HepG2 (cell line): Measurements from ENCODE around the gene ZBTB44. TPM values are rescaled to one million over a fixed set of nuclear protein-coding genes. Genes with fewer than 3 reads are reported as not detected.

ENCODE experiments used
- ATAC-seq: fragments of 200-7000 bp; cut with Tn5 transposase; 3 replicates; pipeline ENCODE4 v1.9.1; 2020; ENCODE audit warnings: mild to moderate bottlenecking, moderate library complexity
- BruUV-seq: library from RNA; stranded (reverse); fragments of 400-500 nt; replicated peaks from 2 replicates; lab custom pipeline; 2021; lab: Mats Ljungman, UMichigan
- CTCF ChIA-PET: fragments of 300-600 bp; formaldehyde crosslinking; extraction: SDS; loops from one replicate; lab custom pipeline; 2021; ENCODE audit warnings: low total read pairs, inconsistent platforms, low intra/inter-chr PET ratio; lab: Yijun Ruan, JAX
- POLR2A ChIA-PET: fragments of 350-600 bp; sonication (Branson Sonifier 250); formaldehyde crosslinking; loops from one replicate; lab custom pipeline; 2020; ENCODE audit warnings: antibody characterized with exemption, inconsistent platforms; lab: Yijun Ruan, JAX
- DNase-seq: peaks from one replicate; pipeline ENCODE4 v3.0.0-alpha.2; 2015; ENCODE audit warnings: low spot score
- FAIRE-seq: peaks from 3 replicates; lab custom pipeline; 2011; peaks lifted over from hg19 to GRCh38; lab: Jason Lieb, UNC
- H2AFZ ChIP-seq: one replicate; pipeline ENCODE4 v1.6.1; 2011; ENCODE audit warnings: low read length, inconsistent platforms
- H3K27ac ChIP-seq: fragments of 300-600 bp; 3 replicates; pipeline ENCODE4 v1.8.0; 2011; ENCODE audit warnings: mixed run types, mild to moderate bottlenecking, mixed read lengths, low read length, inconsistent platforms; ENCODE audit not compliant: insufficient read depth; ENCODE audit errors: extremely low read length
- H3K27me3 ChIP-seq, 2 experiments: fragments of 200-600 bp in 1 of 2; 2 replicates in 1 of 2; 3 replicates in 1 of 2; pipeline versions ENCODE4 v1.6.0 to v1.8.0; 2011; ENCODE audit warnings: low read length in 2 of 2, mild to moderate bottlenecking in 2 of 2, moderate library complexity in 2 of 2, inconsistent platforms in 1 of 2; ENCODE audit not compliant: insufficient read depth in 2 of 2, control insufficient read depth in 1 of 2
- H3K36me3 ChIP-seq, 2 experiments: fragments of 200-600 bp in 1 of 2; replicated peaks in 1 of 2; 2 replicates in 1 of 2; 3 replicates in 1 of 2; pipeline versions ENCODE4 v1.5.1 to v1.8.0; 2011; ENCODE audit warnings: low read length in 2 of 2, inconsistent platforms in 1 of 2; ENCODE audit not compliant: insufficient read depth in 2 of 2, control insufficient read depth in 1 of 2
- H3K4me1 ChIP-seq: 2 replicates; pipeline ENCODE4 v1.5.1; 2012; ENCODE audit warnings: low read length, inconsistent platforms; ENCODE audit not compliant: insufficient read depth
- H3K4me2 ChIP-seq: 2 replicates; pipeline ENCODE4 v1.6.0; 2011; ENCODE audit warnings: low read depth, low read length, inconsistent platforms
- H3K4me3 ChIP-seq, 3 experiments: fragments of 200-600 bp in 1 of 3; sonication (generic), shearing (Covaris generic) in 1 of 3; replicated peaks in 1 of 3; 2 replicates each; pipeline ENCODE4 v1.5.1; 2011 to 2016; ENCODE audit warnings: low read length in 3 of 3, inconsistent platforms in 2 of 3, low read depth in 2 of 3, mild to moderate bottlenecking in 2 of 3, control low read depth in 1 of 3, mixed read lengths in 1 of 3; ENCODE audit not compliant: insufficient read depth in 1 of 3
- H3K79me2 ChIP-seq: one replicate; pipeline ENCODE4 v1.6.1; 2011; ENCODE audit warnings: low read length, inconsistent platforms; ENCODE audit not compliant: insufficient read depth
- H3K9ac ChIP-seq: 2 replicates; pipeline ENCODE4 v1.6.0; 2011; ENCODE audit warnings: mild to moderate bottlenecking, low read depth, low read length, inconsistent platforms; ENCODE audit not compliant: insufficient read depth
- H3K9me3 ChIP-seq: 2 replicates; pipeline ENCODE4 v1.5.1; 2012; ENCODE audit warnings: mild to moderate bottlenecking, low read length
- H4K20me1 ChIP-seq: 2 replicates; pipeline ENCODE4 v1.6.0; 2011; ENCODE audit warnings: inconsistent platforms, mild to moderate bottlenecking, low read length, moderate library complexity; ENCODE audit not compliant: insufficient read depth
- IKZF4 ChIP-seq: sonication (generic); formaldehyde crosslinking; IDR thresholded peaks from 2 replicates; pipeline ENCODE4 v1.5.1; 2020; ENCODE audit warnings: borderline replicate concordance, mild to moderate bottlenecking, low read depth, missing genetic modification reagents; ENCODE audit errors: not compliant biosample characterization
- RFXAP ChIP-seq: sonication (generic); formaldehyde crosslinking; IDR thresholded peaks from 2 replicates; pipeline ENCODE4 v1.4.0; 2020; ENCODE audit warnings: missing genetic modification reagents, borderline replicate concordance
- SRSF9 ChIP-seq: fragments of 200-400 bp; formaldehyde crosslinking; IDR thresholded peaks from 2 replicates; pipeline ENCODE4 v1.6.1; 2018; ENCODE audit warnings: borderline replicate concordance, mild to moderate bottlenecking, low read depth, low read length; ENCODE audit not compliant: insufficient read depth, poor library complexity, severe bottlenecking
- ZNF224 ChIP-seq: sonication (generic); formaldehyde crosslinking; IDR thresholded peaks from 2 replicates; pipeline ENCODE4 v1.5.0; 2020; ENCODE audit warnings: mild to moderate bottlenecking, missing genetic modification reagents
- ZNF616 ChIP-seq: sonication (generic); formaldehyde crosslinking; IDR thresholded peaks from 2 replicates; pipeline ENCODE4 v1.5.0; 2020; ENCODE audit warnings: low read depth, mild to moderate bottlenecking, missing genetic modification reagents
- ZNF644 ChIP-seq: IDR thresholded peaks from 2 replicates; pipeline ENCODE4 v1.6.1; 2016; ENCODE audit warnings: low read depth
- ZNF784 ChIP-seq: sonication (generic); formaldehyde crosslinking; IDR thresholded peaks from 2 replicates; pipeline ENCODE4 v1.5.1; 2020; ENCODE audit warnings: missing genetic modification reagents, mild to moderate bottlenecking, borderline replicate concordance
- in situ Hi-C: cut with HindIII; loops from 2 replicates; pipeline ENCODE4 v1.10.0; 2017; ENCODE audit warnings: low pct_unique_long_range_greater_than_20kb; ENCODE audit not compliant: extremely low pct_ligation_motif_present
- intact Hi-C: fragments of 100-400 bp; cut with micrococcal nuclease; formaldehyde crosslinking; loops from one replicate; pipeline ENCODE4 v1.10.0; 2022; ENCODE audit not compliant: unreplicated experiment
- polyA plus RNA-seq, 8 experiments: library from polyadenylated mRNA; depleted of rRNA in 3 of 8; stranded (reverse) in 7 of 8; unstranded in 1 of 8; fragments of >200 nt; fragmentation: Illumina TruSeq in 4 of 8; extraction: Trizol in 4 of 8; gene quantifications; 2 replicates each; pipeline versions ENCODE4 v1.2.1 to v1.2.3, GENCODE V29; 2011 to 2016; ENCODE audit warnings: low read depth in 4 of 8, missing spikeins in 1 of 8, mixed read lengths in 1 of 8; ENCODE audit not compliant: insufficient read depth in 1 of 8
- total RNA-seq, 5 experiments: library from RNA; depleted of rRNA; stranded (reverse); fragments of >200 nt; fragmentation: Illumina TruSeq; extraction: Trizol; gene quantifications; 2 replicates each; pipeline ENCODE4 v1.2.3, GENCODE V29; 2016; ENCODE audit warnings: low read depth in 1 of 5
- TF ChIP-seq, protein P1 (sequence below): sonication (generic); formaldehyde crosslinking; IDR thresholded peaks from 2 replicates; pipeline ENCODE4 v1.4.0; 2020; ENCODE audit warnings: missing genetic modification reagents

ZBTB44 gene
- total and polyA plus RNA-seq, 2 of the 13 experiments (the other 11 are each of a cell fraction or from before 2014, with no cell fraction given): 22.8 to 23.6 TPM

- TF ChIP-seq, protein P1, sequence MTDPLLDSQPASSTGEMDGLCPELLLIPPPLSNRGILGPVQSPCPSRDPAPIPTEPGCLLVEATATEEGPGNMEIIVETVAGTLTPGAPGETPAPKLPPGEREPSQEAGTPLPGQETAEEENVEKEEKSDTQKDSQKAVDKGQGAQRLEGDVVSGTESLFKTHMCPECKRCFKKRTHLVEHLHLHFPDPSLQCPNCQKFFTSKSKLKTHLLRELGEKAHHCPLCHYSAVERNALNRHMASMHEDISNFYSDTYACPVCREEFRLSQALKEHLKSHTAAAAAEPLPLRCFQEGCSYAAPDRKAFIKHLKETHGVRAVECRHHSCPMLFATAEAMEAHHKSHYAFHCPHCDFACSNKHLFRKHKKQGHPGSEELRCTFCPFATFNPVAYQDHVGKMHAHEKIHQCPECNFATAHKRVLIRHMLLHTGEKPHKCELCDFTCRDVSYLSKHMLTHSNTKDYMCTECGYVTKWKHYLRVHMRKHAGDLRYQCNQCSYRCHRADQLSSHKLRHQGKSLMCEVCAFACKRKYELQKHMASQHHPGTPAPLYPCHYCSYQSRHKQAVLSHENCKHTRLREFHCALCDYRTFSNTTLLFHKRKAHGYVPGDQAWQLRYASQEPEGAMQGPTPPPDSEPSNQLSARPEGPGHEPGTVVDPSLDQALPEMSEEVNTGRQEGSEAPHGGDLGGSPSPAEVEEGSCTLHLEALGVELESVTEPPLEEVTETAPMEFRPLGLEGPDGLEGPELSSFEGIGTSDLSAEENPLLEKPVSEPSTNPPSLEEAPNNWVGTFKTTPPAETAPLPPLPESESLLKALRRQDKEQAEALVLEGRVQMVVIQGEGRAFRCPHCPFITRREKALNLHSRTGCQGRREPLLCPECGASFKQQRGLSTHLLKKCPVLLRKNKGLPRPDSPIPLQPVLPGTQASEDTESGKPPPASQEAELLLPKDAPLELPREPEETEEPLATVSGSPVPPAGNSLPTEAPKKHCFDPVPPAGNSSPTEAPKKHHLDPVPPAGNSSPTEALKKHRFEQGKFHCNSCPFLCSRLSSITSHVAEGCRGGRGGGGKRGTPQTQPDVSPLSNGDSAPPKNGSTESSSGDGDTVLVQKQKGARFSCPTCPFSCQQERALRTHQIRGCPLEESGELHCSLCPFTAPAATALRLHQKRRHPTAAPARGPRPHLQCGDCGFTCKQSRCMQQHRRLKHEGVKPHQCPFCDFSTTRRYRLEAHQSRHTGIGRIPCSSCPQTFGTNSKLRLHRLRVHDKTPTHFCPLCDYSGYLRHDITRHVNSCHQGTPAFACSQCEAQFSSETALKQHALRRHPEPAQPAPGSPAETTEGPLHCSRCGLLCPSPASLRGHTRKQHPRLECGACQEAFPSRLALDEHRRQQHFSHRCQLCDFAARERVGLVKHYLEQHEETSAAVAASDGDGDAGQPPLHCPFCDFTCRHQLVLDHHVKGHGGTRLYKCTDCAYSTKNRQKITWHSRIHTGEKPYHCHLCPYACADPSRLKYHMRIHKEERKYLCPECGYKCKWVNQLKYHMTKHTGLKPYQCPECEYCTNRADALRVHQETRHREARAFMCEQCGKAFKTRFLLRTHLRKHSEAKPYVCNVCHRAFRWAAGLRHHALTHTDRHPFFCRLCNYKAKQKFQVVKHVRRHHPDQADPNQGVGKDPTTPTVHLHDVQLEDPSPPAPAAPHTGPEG (CRISPR knock-in tag): no peak
- TF ChIP-seq ZNF616 (CRISPR knock-in tag) (0 out of 2 replicates have a peak, but pooled peaks have one; percentile 17), SRSF9 (no peak)
Measured at GRCh38 chr11:130314750-130315285, at the start of gene ZBTB44 (continued).

DNA sequence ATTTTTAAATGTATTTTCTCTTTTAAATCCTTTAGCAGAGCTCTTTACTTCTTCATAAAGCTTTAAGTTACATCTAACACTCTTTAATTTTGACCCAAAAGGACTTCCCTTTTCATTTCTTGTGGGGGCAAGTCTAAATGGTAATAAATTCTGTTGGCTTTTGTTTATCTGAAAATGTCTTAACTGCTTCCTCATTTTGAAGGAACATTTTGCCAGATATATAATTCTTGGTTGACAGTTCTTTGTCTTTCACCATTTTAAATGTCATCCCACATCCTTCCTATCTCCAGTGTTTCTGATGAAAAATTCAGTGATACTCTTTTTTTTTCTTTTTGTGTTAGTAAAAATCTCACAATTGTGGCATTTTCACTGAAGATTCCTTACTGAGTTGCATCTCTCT is 44.7 kb upstream of the ZBTB44 start:
- no peak for DNase-seq
- no peaks in the 10 kb centered on the region for H3K79me2 ChIP-seq
- peaks cover 8% of the 10 kb centered on the region; the same call in 1 of the 2 replicates for H3K4me1 ChIP-seq
- H3K9ac ChIP-seq: no peak overlapping the region
- no peak overlapping the region for H3K4me3 ChIP-seq
- no peak overlapping the region for H3K27ac ChIP-seq
- H3K27me3 ChIP-seq: no peaks in the 10 kb centered on the region
- H3K9me3 ChIP-seq: no peaks in the 10 kb centered on the region
- POLR2A ChIA-PET: no interaction called here
- no peak for FAIRE-seq
- H4K20me1 ChIP-seq: no peaks in the 10 kb centered on the region
- in situ Hi-C loops (no loop called here), intact Hi-C loops (no loop called here)
- CTCF ChIA-PET: no interaction called here
- H3K36me3 ChIP-seq: no peaks in the 10 kb centered on the region
- no peak overlapping the region for H2AFZ ChIP-seq
- H3K4me2 ChIP-seq: no peak overlapping the region
- ATAC-seq: no peak
- no peak for TF ChIP-seq RFXAP (CRISPR knock-in tag)
- no peak for TF ChIP-seq ZNF644 (CRISPR knock-in tag)
- no peak for TF ChIP-seq IKZF4
- no peak for TF ChIP-seq ZNF784 (CRISPR knock-in tag)
- TF ChIP-seq ZNF224 (CRISPR knock-in tag): no peak
- BruUV-seq: no TSS peak
